GM23338 (cell line): ENCODE measurements around the gene TLCD3A. TPM values are rescaled to one million over a fixed set of nuclear protein-coding genes. Genes with fewer than 3 reads are reported as not detected.
A peak's percentile ranks its signal among the peaks of the same experiment; 100 is the strongest.

Experiments
- ATAC-seq: fragments of 200-7000 bp; cut with Tn5 transposase; 3 replicates; pipeline ENCODE4 v1.9.1; 2020
- DNase-seq: peaks from one replicate; pipeline ENCODE4 v3.0.0-alpha.2; 2015; ENCODE audit warnings: low spot score
- H2AFZ ChIP-seq: fragments of 200-600 bp; sonication (generic); 2 replicates; pipeline ENCODE4 v1.8.0; 2016; ENCODE audit warnings: antibody characterized with exemption, mild to moderate bottlenecking, moderate library complexity
- H3F3A ChIP-seq: fragments of 200-600 bp; sonication (generic); replicated peaks from 2 replicates; pipeline ENCODE4 v1.8.0; 2017; ENCODE audit warnings: antibody characterized with exemption, mixed run types, low read depth
- H3K27ac ChIP-seq: fragments of 200-600 bp; sonication (generic); 2 replicates; pipeline ENCODE4 v1.6.1; 2016; ENCODE audit warnings: low read depth
- H3K27me3 ChIP-seq: fragments of 200-600 bp; sonication (generic); 2 replicates; pipeline ENCODE4 v1.8.0; 2016; ENCODE audit warnings: mild to moderate bottlenecking, mixed run types, moderate library complexity; ENCODE audit not compliant: insufficient read depth
- H3K36me3 ChIP-seq: fragments of 200-600 bp; sonication (generic); 2 replicates; pipeline ENCODE4 v1.8.0; 2016; ENCODE audit warnings: mild to moderate bottlenecking; ENCODE audit not compliant: insufficient read depth
- H3K4me1 ChIP-seq: fragments of 200-600 bp; sonication (generic); 2 replicates; pipeline ENCODE4 v1.8.0; 2016; ENCODE audit warnings: mild to moderate bottlenecking, moderate library complexity; ENCODE audit not compliant: insufficient read depth
- H3K4me2 ChIP-seq: fragments of 200-600 bp; sonication (generic); 2 replicates; pipeline ENCODE4 v1.7.1; 2017; ENCODE audit warnings: mixed run types
- H3K4me3 ChIP-seq: fragments of 200-600 bp; sonication (generic); 2 replicates; pipeline ENCODE4 v1.6.1; 2016; ENCODE audit warnings: mixed run types
- H3K79me2 ChIP-seq: fragments of 200-600 bp; sonication (generic); replicated peaks from 2 replicates; pipeline ENCODE4 v1.8.0; 2017; ENCODE audit warnings: mild to moderate bottlenecking; ENCODE audit not compliant: insufficient read depth
- H3K9me2 ChIP-seq: fragments of 200-600 bp; sonication (generic); 2 replicates; pipeline ENCODE4 v1.8.0; 2017; ENCODE audit not compliant: insufficient read depth
- H4K20me1 ChIP-seq: fragments of 200-600 bp; sonication (generic); replicated peaks from 2 replicates; pipeline ENCODE4 v1.8.0; 2017; ENCODE audit warnings: mild to moderate bottlenecking; ENCODE audit not compliant: insufficient read depth
- H3K27ac Mint-ChIP-seq: 2 replicates; pipeline ENCODE4 v1.8.0; 2020; ENCODE audit warnings: inconsistent platforms, mild to moderate bottlenecking, moderate library complexity, mixed read lengths
- H3K27me3 Mint-ChIP-seq: 3 replicates; pipeline ENCODE4 v1.8.0; 2022; ENCODE audit warnings: low read depth, mild to moderate bottlenecking, moderate library complexity, mixed read lengths, inconsistent platforms; ENCODE audit not compliant: insufficient read depth, poor library complexity
- H3K36me3 Mint-ChIP-seq: 3 replicates; pipeline ENCODE4 v1.8.0; 2021; ENCODE audit warnings: low read depth, mild to moderate bottlenecking, inconsistent platforms, moderate library complexity, mixed read lengths
- H3K4me1 Mint-ChIP-seq: 3 replicates; pipeline ENCODE4 v1.8.0; 2020; ENCODE audit warnings: mild to moderate bottlenecking, inconsistent platforms, mixed read lengths
- H3K4me3 Mint-ChIP-seq: 3 replicates; pipeline ENCODE4 v1.8.0; 2021; ENCODE audit warnings: moderate library complexity, mild to moderate bottlenecking, inconsistent platforms, mixed read lengths
- H3K9me3 Mint-ChIP-seq: 3 replicates; pipeline ENCODE4 v1.8.0; 2020; ENCODE audit warnings: moderate library complexity, mild to moderate bottlenecking, inconsistent platforms, mixed read lengths
- CREB1 ChIP-seq: fragments of 250-450 bp; sonication (Bioruptor Pico); IDR thresholded peaks from 2 replicates; pipeline ENCODE4 v1.5.0; 2020; ENCODE audit warnings: low read depth, mild to moderate bottlenecking, moderate library complexity
- EZH2 ChIP-seq: fragments of 200-600 bp; sonication (generic); IDR thresholded peaks from one replicate; pipeline ENCODE4 v1.8.0; 2017; ENCODE audit warnings: antibody characterized with exemption, mild to moderate bottlenecking, low read depth; ENCODE audit not compliant: unreplicated experiment
- EZH2phosphoT487 ChIP-seq: fragments of 200-600 bp; sonication (generic); IDR thresholded peaks from one replicate; pipeline ENCODE4 v1.8.1; 2018; ENCODE audit warnings: antibody characterized with exemption; ENCODE audit not compliant: unreplicated experiment
- JUNB ChIP-seq: IDR thresholded peaks from one replicate; pipeline ENCODE4 v1.6.1; 2016; ENCODE audit warnings: antibody characterized with exemption; ENCODE audit not compliant: unreplicated experiment
- NANOG ChIP-seq: IDR thresholded peaks from 2 replicates; pipeline ENCODE4 v1.6.1; 2016; ENCODE audit warnings: antibody characterized with exemption, borderline replicate concordance
- POLR2AphosphoS5 ChIP-seq: IDR thresholded peaks from 2 replicates; pipeline ENCODE4 v1.6.1; 2016; ENCODE audit warnings: antibody characterized with exemption, low read depth
- STAT1 ChIP-seq: IDR thresholded peaks from one replicate; pipeline ENCODE4 v1.6.1; 2016; ENCODE audit warnings: antibody characterized with exemption; ENCODE audit not compliant: unreplicated experiment
- ZNF114 ChIP-seq: fragments of 250-450 bp; sonication (Bioruptor Pico); IDR thresholded peaks from 2 replicates; pipeline ENCODE4 v1.5.0; 2020; ENCODE audit warnings: mild to moderate bottlenecking, moderate library complexity
- ZNF331 ChIP-seq: fragments of 250-450 bp; sonication (Bioruptor Pico); IDR thresholded peaks from 2 replicates; pipeline ENCODE4 v1.5.0; 2020; ENCODE audit warnings: low read depth, mild to moderate bottlenecking, moderate library complexity
- polyA plus RNA-seq: library from polyadenylated mRNA; unstranded; fragments of >200 nt; fragmentation: Nextera tagmentation; extraction: Ambion mirVana; gene quantifications from 2 replicates; pipeline ENCODE4 v1.2.1, GENCODE V29; 2016
- total RNA-seq: library from RNA; depleted of rRNA; stranded (reverse); fragments of >200 nt; shearing (Covaris generic); gene quantifications from 2 replicates; pipeline ENCODE4 v1.2.3, GENCODE V29; 2014
- TF ChIP-seq, protein P1 (sequence below): fragments of 250-450 bp; sonication (Bioruptor Pico); IDR thresholded peaks from 2 replicates; pipeline ENCODE4 v1.5.0; 2020; ENCODE audit warnings: mild to moderate bottlenecking, moderate library complexity
- TF ChIP-seq, protein P2 (sequence below): IDR thresholded peaks from one replicate; pipeline ENCODE4 v1.6.1; 2018; ENCODE audit warnings: antibody characterized with exemption; ENCODE audit not compliant: unreplicated experiment
- TF ChIP-seq, protein P3 (sequence below): IDR thresholded peaks from 2 replicates; pipeline ENCODE4 v1.6.1; 2016; ENCODE audit warnings: antibody characterized with exemption
- TF ChIP-seq, protein P4 (sequence below), 2 experiments: fragments of 200-600 bp in 1 of 2; sonication (generic) in 1 of 2; conservative IDR thresholded peaks; 2 replicates each; pipeline versions ENCODE4 v1.5.1 to v1.6.1; 2016 to 2017; ENCODE audit warnings: antibody characterized with exemption in 2 of 2, low read depth in 2 of 2, mild to moderate bottlenecking in 2 of 2, moderate library complexity in 1 of 2

Gene TLCD3A
- total and polyA plus RNA-seq, 2 experiments from 2014 or later: 10.3 to 21.1 TPM

DNA sequence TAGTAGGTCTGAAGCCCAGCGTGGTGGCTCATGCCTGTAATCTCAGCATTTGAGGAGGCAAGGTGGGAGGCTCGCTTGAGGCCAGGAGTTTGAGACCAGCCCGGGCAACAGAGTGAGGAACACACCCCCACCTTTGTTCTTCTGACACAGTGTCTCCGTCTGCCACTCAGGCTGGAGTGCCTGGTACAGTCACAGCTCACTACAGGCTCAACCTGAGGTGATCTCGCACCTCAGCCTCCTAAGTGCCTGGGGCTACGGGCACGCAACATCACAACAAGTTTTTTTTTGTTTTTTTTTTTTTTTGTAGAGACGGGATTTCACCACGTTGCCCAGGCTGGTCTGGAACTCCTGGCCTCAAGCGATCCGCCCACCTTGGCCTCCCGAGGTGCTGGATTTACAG lies 6.7 kb upstream of the TLCD3A start:
- peaks cover under 1% of the 10 kb centered on the region; the same call in 1 of the 2 replicates for H3K27me3 ChIP-seq
- ATAC-seq (peak; percentile 25; the same call in 2 of the 3 replicates), DNase-seq (no peak)
- no peaks in the 10 kb centered on the region for H3K36me3 ChIP-seq
- Mint-ChIP-seq H3K9me3 (no peaks in the 10 kb centered on the region; the same call in 2 of the 3 replicates), H3K36me3 (no peaks in the 10 kb centered on the region), H3K4me3 (no peak overlapping the region), H3K27ac (no peak overlapping the region), H3K4me1 (peaks cover 9% of the 10 kb centered on the region; the same call in 2 of the 3 replicates), H3K27me3 (peaks cover 7% of the 10 kb centered on the region)
- no peak for TF ChIP-seq EZH2phosphoT487
- no peak for TF ChIP-seq JUNB
- no peak for TF ChIP-seq STAT1
- no peak for TF ChIP-seq POLR2AphosphoS5
- no peak for TF ChIP-seq ZNF114
- TF ChIP-seq ZNF331: no peak
- TF ChIP-seq, protein P1, sequence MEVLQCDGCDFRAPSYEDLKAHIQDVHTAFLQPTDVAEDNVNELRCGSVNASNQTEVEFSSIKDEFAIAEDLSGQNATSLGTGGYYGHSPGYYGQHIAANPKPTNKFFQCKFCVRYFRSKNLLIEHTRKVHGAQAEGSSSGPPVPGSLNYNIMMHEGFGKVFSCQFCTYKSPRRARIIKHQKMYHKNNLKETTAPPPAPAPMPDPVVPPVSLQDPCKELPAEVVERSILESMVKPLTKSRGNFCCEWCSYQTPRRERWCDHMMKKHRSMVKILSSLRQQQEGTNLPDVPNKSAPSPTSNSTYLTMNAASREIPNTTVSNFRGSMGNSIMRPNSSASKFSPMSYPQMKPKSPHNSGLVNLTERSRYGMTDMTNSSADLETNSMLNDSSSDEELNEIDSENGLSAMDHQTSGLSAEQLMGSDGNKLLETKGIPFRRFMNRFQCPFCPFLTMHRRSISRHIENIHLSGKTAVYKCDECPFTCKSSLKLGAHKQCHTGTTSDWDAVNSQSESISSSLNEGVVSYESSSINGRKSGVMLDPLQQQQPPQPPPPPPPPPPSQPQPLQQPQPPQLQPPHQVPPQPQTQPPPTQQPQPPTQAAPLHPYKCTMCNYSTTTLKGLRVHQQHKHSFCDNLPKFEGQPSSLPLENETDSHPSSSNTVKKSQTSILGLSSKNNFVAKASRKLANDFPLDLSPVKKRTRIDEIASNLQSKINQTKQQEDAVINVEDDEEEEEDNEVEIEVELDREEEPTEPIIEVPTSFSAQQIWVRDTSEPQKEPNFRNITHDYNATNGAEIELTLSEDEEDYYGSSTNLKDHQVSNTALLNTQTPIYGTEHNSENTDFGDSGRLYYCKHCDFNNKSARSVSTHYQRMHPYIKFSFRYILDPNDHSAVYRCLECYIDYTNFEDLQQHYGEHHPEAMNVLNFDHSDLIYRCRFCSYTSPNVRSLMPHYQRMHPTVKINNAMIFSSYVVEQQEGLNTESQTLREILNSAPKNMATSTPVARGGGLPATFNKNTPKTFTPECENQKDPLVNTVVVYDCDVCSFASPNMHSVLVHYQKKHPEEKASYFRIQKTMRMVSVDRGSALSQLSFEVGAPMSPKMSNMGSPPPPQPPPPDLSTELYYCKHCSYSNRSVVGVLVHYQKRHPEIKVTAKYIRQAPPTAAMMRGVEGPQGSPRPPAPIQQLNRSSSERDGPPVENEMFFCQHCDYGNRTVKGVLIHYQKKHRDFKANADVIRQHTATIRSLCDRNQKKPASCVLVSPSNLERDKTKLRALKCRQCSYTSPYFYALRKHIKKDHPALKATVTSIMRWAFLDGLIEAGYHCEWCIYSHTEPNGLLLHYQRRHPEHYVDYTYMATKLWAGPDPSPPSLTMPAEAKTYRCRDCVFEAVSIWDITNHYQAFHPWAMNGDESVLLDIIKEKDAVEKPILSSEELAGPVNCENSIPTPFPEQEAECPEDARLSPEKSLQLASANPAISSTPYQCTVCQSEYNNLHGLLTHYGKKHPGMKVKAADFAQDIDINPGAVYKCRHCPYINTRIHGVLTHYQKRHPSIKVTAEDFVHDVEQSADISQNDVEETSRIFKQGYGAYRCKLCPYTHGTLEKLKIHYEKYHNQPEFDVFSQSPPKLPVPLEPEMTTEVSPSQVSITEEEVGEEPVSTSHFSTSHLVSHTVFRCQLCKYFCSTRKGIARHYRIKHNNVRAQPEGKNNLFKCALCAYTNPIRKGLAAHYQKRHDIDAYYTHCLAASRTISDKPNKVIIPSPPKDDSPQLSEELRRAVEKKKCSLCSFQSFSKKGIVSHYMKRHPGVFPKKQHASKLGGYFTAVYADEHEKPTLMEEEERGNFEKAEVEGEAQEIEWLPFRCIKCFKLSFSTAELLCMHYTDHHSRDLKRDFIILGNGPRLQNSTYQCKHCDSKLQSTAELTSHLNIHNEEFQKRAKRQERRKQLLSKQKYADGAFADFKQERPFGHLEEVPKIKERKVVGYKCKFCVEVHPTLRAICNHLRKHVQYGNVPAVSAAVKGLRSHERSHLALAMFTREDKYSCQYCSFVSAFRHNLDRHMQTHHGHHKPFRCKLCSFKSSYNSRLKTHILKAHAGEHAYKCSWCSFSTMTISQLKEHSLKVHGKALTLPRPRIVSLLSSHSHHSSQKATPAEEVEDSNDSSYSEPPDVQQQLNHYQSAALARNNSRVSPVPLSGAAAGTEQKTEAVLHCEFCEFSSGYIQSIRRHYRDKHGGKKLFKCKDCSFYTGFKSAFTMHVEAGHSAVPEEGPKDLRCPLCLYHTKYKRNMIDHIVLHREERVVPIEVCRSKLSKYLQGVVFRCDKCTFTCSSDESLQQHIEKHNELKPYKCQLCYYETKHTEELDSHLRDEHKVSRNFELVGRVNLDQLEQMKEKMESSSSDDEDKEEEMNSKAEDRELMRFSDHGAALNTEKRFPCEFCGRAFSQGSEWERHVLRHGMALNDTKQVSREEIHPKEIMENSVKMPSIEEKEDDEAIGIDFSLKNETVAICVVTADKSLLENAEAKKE (CRISPR knock-in tag): no peak
- TF ChIP-seq CREB1 (CRISPR knock-in tag): no peak
- TF ChIP-seq NANOG: no peak
- TF ChIP-seq, protein P2, sequence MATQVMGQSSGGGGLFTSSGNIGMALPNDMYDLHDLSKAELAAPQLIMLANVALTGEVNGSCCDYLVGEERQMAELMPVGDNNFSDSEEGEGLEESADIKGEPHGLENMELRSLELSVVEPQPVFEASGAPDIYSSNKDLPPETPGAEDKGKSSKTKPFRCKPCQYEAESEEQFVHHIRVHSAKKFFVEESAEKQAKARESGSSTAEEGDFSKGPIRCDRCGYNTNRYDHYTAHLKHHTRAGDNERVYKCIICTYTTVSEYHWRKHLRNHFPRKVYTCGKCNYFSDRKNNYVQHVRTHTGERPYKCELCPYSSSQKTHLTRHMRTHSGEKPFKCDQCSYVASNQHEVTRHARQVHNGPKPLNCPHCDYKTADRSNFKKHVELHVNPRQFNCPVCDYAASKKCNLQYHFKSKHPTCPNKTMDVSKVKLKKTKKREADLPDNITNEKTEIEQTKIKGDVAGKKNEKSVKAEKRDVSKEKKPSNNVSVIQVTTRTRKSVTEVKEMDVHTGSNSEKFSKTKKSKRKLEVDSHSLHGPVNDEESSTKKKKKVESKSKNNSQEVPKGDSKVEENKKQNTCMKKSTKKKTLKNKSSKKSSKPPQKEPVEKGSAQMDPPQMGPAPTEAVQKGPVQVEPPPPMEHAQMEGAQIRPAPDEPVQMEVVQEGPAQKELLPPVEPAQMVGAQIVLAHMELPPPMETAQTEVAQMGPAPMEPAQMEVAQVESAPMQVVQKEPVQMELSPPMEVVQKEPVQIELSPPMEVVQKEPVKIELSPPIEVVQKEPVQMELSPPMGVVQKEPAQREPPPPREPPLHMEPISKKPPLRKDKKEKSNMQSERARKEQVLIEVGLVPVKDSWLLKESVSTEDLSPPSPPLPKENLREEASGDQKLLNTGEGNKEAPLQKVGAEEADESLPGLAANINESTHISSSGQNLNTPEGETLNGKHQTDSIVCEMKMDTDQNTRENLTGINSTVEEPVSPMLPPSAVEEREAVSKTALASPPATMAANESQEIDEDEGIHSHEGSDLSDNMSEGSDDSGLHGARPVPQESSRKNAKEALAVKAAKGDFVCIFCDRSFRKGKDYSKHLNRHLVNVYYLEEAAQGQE: no peak
- TF ChIP-seq, protein P3, sequence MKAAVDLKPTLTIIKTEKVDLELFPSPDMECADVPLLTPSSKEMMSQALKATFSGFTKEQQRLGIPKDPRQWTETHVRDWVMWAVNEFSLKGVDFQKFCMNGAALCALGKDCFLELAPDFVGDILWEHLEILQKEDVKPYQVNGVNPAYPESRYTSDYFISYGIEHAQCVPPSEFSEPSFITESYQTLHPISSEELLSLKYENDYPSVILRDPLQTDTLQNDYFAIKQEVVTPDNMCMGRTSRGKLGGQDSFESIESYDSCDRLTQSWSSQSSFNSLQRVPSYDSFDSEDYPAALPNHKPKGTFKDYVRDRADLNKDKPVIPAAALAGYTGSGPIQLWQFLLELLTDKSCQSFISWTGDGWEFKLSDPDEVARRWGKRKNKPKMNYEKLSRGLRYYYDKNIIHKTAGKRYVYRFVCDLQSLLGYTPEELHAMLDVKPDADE: no peak
- TF ChIP-seq EZH2: no peak
- TF ChIP-seq, protein P4, sequence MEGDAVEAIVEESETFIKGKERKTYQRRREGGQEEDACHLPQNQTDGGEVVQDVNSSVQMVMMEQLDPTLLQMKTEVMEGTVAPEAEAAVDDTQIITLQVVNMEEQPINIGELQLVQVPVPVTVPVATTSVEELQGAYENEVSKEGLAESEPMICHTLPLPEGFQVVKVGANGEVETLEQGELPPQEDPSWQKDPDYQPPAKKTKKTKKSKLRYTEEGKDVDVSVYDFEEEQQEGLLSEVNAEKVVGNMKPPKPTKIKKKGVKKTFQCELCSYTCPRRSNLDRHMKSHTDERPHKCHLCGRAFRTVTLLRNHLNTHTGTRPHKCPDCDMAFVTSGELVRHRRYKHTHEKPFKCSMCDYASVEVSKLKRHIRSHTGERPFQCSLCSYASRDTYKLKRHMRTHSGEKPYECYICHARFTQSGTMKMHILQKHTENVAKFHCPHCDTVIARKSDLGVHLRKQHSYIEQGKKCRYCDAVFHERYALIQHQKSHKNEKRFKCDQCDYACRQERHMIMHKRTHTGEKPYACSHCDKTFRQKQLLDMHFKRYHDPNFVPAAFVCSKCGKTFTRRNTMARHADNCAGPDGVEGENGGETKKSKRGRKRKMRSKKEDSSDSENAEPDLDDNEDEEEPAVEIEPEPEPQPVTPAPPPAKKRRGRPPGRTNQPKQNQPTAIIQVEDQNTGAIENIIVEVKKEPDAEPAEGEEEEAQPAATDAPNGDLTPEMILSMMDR (conservative IDR thresholded peaks at IDR 0.05; ENCODE audit: low read depth in 2 of 2): no peak
- H3K79me2 ChIP-seq: no peaks in the 10 kb centered on the region
- H3K4me1 ChIP-seq: peaks cover 13% of the 10 kb centered on the region
- peaks cover 10% of the 10 kb centered on the region; the same call in 1 of the 2 replicates for H4K20me1 ChIP-seq
- H3K4me2 ChIP-seq: peak overlapping the region; percentile 33; the same call in 1 of the 2 replicates
- 0 out of 2 replicates have a peak, but pooled peaks cover under 1% of the 10 kb centered on the region for H3F3A ChIP-seq
- H3K4me3 ChIP-seq: peak overlapping the region; percentile 36; the same call in 1 of the 2 replicates
- 0 out of 2 replicates have a peak overlapping the region, but pooled peaks have one; percentile 52 for H3K27ac ChIP-seq
- no peak overlapping the region for H2AFZ ChIP-seq
- H3K9me2 ChIP-seq: no peaks in the 10 kb centered on the region
